CD4-positive, alpha-beta T cell treated with Interferon gamma for 1 hour (primary cell): ENCODE data around the gene WDR27.
"Not testable (repeated sequence)": the region's sequence is repeated elsewhere in the genome, so short reads cannot be mapped to it uniquely, and the experiment has no call there.

ENCODE experiments used
- DNase-seq: peaks from one replicate; pipeline ENCODE4 v3.0.0-alpha.2; 2020

The WDR27 gene

GRCh38 chr6:169558378-169558773, 143.5 kb downstream of the WDR27 start:
- DNase-seq, result no peak

DNA sequence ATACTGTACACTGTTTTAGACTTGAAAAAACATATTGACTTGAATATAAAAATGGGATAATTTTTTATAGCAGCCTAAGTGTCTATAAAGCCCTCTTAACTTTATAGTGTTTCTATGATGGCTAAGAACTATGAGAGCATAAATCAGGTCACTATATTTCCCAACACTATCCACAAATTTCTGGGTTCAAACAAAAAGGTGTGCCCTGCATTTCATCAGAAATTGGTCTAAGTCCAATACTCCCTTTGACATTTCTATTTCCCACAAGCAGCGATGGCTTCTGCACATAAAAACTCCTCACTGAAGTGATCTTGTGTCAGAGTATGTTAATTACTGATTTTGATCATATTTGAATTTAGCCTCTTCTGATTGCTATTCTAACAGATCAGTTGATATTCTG, 143.9 kb downstream of the WDR27 start:
- no peak for DNase-seq

GRCh38 chr6:169556758-169557548, 144.9 kb downstream of the WDR27 start:
- no peak for DNase-seq

DNA sequence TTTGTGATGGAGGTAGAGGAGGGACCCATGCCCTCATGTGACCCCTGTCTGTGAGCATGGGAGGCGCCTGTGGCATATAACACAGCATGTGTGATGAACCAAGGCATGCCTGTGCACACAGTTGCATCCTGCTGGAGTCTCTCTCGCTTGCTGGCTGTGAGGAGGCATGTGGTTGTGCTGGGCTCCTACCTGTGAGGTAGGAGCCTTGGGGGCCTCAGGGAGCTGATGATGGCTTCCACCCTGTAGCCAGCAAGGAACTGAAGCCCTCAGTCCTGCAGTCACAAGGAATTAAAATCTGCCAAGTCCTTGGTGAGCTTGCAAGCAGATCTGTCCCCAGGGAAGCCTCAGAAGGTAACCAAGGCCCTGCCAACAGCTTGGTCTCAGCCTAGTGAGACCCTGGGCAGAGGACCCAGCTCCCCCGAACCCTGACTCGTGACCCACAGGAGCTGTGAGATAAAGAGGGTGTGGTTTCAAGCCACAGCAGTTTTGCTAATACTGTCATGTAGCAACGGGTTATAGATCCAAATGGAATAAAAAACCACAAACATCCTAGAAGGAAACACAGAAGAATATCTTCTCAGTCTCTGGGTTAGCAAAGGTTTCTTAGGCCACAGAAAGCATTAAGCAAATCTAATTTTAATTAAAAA, 145.7 kb downstream of the WDR27 start:
- DNase-seq, result no peak

DNA sequence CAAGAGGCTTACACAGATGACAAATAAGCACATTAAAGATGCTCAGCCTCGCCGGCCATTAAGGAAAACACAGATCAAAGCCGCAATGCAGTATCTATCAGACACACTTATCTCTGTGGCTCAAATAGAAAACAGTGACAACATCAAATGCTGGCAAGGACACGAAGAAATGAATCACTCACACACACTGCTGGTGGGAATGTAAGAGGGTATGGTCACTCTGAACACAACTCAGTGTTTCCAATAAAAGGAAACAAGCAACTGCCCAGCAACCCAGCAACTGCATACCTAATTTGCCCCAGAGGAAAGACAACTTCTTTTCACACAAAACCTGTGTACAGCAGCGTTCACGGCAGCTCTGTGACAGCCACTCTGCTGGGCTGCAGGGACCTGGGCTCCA, 155.8 kb downstream of the WDR27 start:
- no peak for DNase-seq

GRCh38 chr6:169543704-169544103, 158.1 kb downstream of the WDR27 start:
- no peak for DNase-seq

DNA sequence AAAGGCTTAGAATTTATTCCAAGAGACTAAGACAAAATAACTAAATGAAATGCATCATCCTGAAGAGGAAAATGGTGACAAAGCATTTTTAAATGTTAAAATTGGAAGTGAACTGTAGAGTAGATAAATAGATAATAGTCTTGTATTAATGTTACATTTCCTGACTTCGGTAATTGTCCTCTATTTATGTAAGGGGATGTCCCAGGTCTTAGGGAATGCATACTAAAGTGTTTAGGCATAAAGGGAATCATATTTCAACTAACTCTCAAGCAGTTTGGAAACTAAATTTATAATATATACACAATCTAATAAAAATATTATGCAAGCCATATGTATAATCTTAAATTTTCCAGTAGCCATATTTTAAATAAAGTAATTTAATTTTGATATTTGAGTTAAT, 159.3 kb downstream of the WDR27 start:
- no peak for DNase-seq

- DNase-seq, result no peak
These were observed 162.5 kb downstream of the WDR27 start for GRCh38 chr6:169539176-169539897.

GRCh38 chr6:169536446-169537170, 165.2 kb downstream of the WDR27 start:
- DNase-seq, result no peak

DNA sequence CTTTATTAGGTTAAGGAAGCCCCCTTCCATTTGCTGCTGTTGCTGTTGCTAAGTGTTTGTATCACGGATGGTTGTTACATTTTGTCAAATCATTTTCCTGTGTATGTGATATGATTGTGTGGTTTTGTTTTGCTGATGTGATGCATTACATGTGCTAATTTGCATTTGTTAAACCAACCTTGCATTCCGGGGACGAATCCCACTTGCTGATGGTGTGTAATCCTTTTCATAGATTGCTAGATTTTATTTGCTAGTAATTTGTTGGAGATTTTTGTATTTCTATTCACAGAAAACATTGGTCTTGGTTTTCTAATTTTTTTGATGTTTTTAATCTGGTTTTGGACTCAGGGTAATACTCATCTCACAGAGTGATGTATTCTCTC, 167.8 kb downstream of the WDR27 start:
- no peak for DNase-seq

DNA sequence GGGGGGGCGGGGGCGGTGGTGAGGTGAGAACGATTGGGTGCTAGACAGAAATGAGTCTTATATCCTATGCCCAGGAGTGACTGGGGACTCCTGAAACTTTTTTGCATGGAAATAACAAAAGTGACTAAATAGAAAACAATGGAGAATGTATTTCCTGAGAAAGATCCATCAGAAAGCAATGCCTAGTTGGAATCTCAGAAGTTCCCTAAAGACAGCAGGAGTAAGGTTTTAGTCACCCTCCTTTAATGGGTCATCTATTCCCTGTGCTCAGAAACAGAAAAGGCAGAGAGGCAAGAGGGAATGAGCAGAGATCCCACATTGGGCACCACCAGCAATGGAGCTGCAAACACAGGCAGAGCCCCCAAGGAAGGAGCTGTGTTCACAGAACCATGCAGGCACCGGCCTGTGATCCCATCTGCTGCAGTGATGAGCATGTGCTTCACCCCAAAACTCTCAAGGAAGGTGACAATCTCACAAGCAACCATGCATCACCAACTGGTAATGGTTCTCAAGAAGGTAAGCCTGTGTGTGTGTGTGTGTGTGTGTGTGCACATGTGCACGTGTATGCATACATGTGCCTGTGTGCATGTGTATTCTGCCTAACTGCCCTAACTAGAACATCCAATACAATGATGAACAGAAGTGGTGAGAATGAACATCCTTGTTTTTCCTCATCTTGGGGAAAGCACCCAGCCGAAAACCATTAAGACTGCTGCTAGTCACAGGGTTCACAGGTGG, 168.4 kb downstream of the WDR27 start:
- no peak for DNase-seq

- no peak for DNase-seq
These were observed 171.1 kb downstream of the WDR27 start for GRCh38 chr6:169530752-169531123.

- DNase-seq, result no peak
These were observed 171.7 kb downstream of the WDR27 start for GRCh38 chr6:169529931-169530751.

- no peak for DNase-seq
These were observed 173.1 kb downstream of the WDR27 start for GRCh38 chr6:169528755-169529154.

GRCh38 chr6:169527306-169527705, 174.5 kb downstream of the WDR27 start:
- DNase-seq, result no peak

DNA sequence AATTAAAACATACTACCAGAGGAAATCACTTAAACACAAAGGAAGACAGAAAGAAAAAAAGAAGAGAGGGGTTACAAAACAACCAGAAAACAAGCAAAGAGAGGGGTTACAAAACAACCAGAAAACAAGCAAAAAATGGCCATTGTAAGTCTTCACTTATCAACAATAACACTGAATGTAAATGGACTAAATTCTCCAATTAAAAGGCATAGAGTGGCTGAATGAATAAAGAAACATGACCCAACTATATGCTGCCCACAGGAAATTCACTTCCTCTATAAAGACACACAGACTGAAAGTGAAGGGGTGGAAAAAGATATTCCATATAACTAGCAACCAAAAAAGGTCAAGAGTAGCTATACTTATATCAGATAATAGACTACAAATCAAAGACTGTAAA, 180.0 kb downstream of the WDR27 start:
- no peak for DNase-seq

DNA sequence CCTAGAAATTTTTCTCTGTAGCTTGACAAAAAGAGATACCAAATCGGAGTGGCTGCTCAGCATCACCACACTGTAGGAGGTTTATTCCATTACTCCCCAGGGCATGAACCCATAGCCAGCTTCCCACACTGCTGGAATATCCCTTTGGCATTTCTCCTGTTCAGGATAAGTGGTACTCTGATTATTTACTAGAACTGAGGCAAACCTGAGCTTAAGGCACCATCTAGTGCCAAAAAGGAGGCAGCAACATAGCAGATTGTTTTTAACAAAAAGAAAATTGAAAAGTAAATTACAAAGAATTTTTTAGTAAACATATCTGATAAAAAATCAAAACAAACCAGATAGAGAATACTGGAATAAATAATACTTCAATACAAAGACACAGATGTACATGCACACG, 181.7 kb downstream of the WDR27 start:
- DNase-seq, result no peak

GRCh38 chr6:169518451-169518850, 183.4 kb downstream of the WDR27 start:
- no peak for DNase-seq

- DNase-seq, result no peak
These were observed 188.2 kb downstream of the WDR27 start for GRCh38 chr6:169513478-169514193.

DNA sequence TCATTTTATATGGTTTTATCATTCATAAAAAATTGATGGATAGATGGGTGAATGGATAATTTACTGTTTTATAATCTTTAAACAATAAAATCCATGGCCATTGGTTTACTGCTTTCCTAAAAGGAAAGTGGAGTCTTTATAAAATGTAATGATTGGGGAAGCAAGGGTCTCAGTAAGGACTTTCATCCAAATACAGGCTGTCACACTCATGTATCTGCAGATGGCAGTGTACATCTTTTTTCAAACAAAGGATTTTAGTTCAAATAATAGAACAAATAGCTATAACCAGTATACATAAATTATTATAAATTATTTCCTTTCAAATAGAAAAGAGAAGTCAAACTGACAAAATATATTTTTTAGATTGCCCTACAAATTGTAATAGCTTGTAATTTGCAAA, 190.0 kb downstream of the WDR27 start:
- DNase-seq, result not testable (repeated sequence)

DNA sequence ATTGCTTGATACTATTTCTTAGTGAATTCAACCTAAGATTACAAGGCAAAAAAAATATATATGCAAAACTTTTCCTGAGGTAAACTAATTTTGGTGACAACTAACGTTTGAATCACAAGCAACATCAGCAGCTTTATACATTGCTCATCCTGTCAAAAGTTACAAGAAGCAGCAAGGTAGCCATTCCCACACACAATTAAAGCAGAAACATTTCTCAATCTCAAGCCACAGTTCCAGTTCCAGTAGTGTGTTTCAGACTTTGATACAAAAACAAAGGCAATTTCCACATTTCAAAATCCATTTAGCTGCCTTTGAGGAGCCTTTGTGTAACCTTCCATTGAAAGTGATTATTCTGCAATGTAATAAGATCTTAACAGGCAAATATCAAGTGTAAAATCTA, 191.0 kb downstream of the WDR27 start:
- DNase-seq, result no peak
